GM18520 (cell line): ENCODE measurements around the gene SURF1.
"Not testable (repeated sequence)": the region's sequence is repeated elsewhere in the genome, so short reads cannot be mapped to it uniquely, and the experiment has no call there.

ENCODE experiments used
- ATAC-seq: cut with Tn5 transposase; IDR thresholded peaks from one replicate; pipeline ENCODE4 v1.9.1; 2021; ENCODE audit not compliant: unreplicated experiment

SURF1 gene

GRCh38 chr9:133327834-133328484 lies 28.3 kb downstream of the SURF1 start:
- ATAC-seq: no peak

GRCh38 chr9:133327021-133327420 lies 29.3 kb downstream of the SURF1 start:
- not testable (repeated sequence) for ATAC-seq

GRCh38 chr9:133323991-133324703 lies 32.1 kb downstream of the SURF1 start:
- no peak for ATAC-seq

- ATAC-seq: no peak
Measured at GRCh38 chr9:133323211-133323610, 33.1 kb downstream of the SURF1 start.

GRCh38 chr9:133322701-133323100 lies 33.6 kb downstream of the SURF1 start:
- no peak for ATAC-seq

GRCh38 chr9:133321411-133321935 lies 34.8 kb downstream of the SURF1 start:
- ATAC-seq: no peak

- ATAC-seq: no peak
Measured at GRCh38 chr9:133320421-133320881, 35.8 kb downstream of the SURF1 start.

GRCh38 chr9:133317551-133317950 lies 38.7 kb downstream of the SURF1 start:
- not testable (repeated sequence) for ATAC-seq

- ATAC-seq: no peak
Measured at GRCh38 chr9:133315997-133316396, 40.3 kb downstream of the SURF1 start.

- ATAC-seq: no peak
Measured at GRCh38 chr9:133309608-133310007, 46.7 kb downstream of the SURF1 start.

GRCh38 chr9:133307301-133307700 lies 49.0 kb downstream of the SURF1 start:
- ATAC-seq: no peak

- ATAC-seq: no peak
Measured at GRCh38 chr9:133306242-133307204, 49.8 kb downstream of the SURF1 start.

- no peak for ATAC-seq
Measured at GRCh38 chr9:133305731-133306130, 50.6 kb downstream of the SURF1 start.

GRCh38 chr9:133304477-133305377 lies 51.6 kb downstream of the SURF1 start:
- ATAC-seq: no peak

- ATAC-seq: no peak
Measured at GRCh38 chr9:133304158-133304470, 52.2 kb downstream of the SURF1 start.

GRCh38 chr9:133303266-133304157 lies 52.8 kb downstream of the SURF1 start:
- ATAC-seq: no peak
